Fibroblast of lung (primary cell): ENCODE data around the gene RUSC2. TPM values are rescaled to one million over a fixed set of nuclear protein-coding genes. Genes with fewer than 3 reads are reported as not detected.

Source experiments
- DNase-seq, 2 donors: peaks; one replicate each; pipeline versions ENCODE4 v3.0.0 to v3.0.0-alpha.2; 2010; ENCODE audit warnings: low read depth in 2 of 2
- H2AFZ ChIP-seq: 2 replicates; pipeline ENCODE4 v1.5.1; 2012; ENCODE audit warnings: low read length, control low read depth, inconsistent platforms
- H3K27ac ChIP-seq: 2 replicates; pipeline ENCODE4 v1.5.1; 2011; ENCODE audit warnings: low read length, control low read depth; ENCODE audit not compliant: insufficient read depth
- H3K27me3 ChIP-seq: 2 replicates; pipeline ENCODE4 v1.5.1; 2011; ENCODE audit warnings: mild to moderate bottlenecking, low read length; ENCODE audit not compliant: control insufficient read depth, insufficient read depth
- H3K36me3 ChIP-seq: 2 replicates; pipeline ENCODE4 v1.5.1; 2011; ENCODE audit warnings: low read length; ENCODE audit not compliant: control insufficient read depth, insufficient read depth
- H3K4me1 ChIP-seq: 2 replicates; pipeline ENCODE4 v1.5.1; 2011; ENCODE audit warnings: low read length; ENCODE audit not compliant: control insufficient read depth, insufficient read depth; ENCODE audit errors: extremely low read depth
- H3K4me2 ChIP-seq: 2 replicates; pipeline ENCODE4 v1.5.1; 2011; ENCODE audit warnings: low read length, control low read depth; ENCODE audit not compliant: insufficient read depth; ENCODE audit errors: extremely low read depth
- H3K4me3 ChIP-seq, 4 experiments: fragments of 200-600 bp in 1 of 4; sonication (generic) in 1 of 4; replicated peaks in 1 of 4; 2 replicates each; pipeline ENCODE4 v1.5.1; 2011 to 2016; ENCODE audit warnings: low read length in 4 of 4, low read depth in 3 of 4, mild to moderate bottlenecking in 3 of 4, control low read depth in 2 of 4, inconsistent platforms in 1 of 4, mixed read lengths in 1 of 4; ENCODE audit not compliant: insufficient read depth in 1 of 4; ENCODE audit errors: control extremely low read depth in 1 of 4
- H3K79me2 ChIP-seq: 2 replicates; pipeline ENCODE4 v1.5.1; 2012; ENCODE audit warnings: mild to moderate bottlenecking, low read length, inconsistent platforms; ENCODE audit not compliant: control insufficient read depth, insufficient read depth
- H3K9ac ChIP-seq: 2 replicates; pipeline ENCODE4 v1.5.1; 2011; ENCODE audit warnings: mild to moderate bottlenecking, low read length, control low read depth; ENCODE audit not compliant: insufficient read depth
- H3K9me3 ChIP-seq: 2 replicates; pipeline ENCODE4 v1.5.1; 2012; ENCODE audit warnings: low read depth, low read length; ENCODE audit not compliant: control insufficient read depth, insufficient read depth
- H4K20me1 ChIP-seq: 2 replicates; pipeline ENCODE4 v1.5.1; 2011; ENCODE audit warnings: low read length; ENCODE audit not compliant: control insufficient read depth, insufficient read depth; ENCODE audit errors: extremely low read depth
- CTCF ChIP-seq, 2 donors: IDR thresholded peaks in 1 of 2; conservative IDR thresholded peaks in 1 of 2; 1 replicate in 1 of 2; 2 replicates in 1 of 2; pipeline ENCODE4 v1.5.1; 2011 to 2012; ENCODE audit warnings: low read length in 2 of 2, control low read depth in 1 of 2, inconsistent platforms in 1 of 2, low read depth in 1 of 2, mild to moderate bottlenecking in 1 of 2
- EZH2 ChIP-seq: IDR thresholded peaks from 2 replicates; pipeline ENCODE4 v1.5.1; 2012; ENCODE audit warnings: low read length, control low read depth, mild to moderate bottlenecking; ENCODE audit errors: missing control alignments
- polyA plus RNA-seq, 2 donors: library from polyadenylated mRNA; depleted of rRNA in 1 of 2; stranded (reverse) in 1 of 2; unstranded in 1 of 2; fragments of >200 nt; gene quantifications; 2 replicates each; pipeline ENCODE4 v1.2.1, GENCODE V29; 2011 to 2012; ENCODE audit warnings: missing spikeins in 1 of 2
- total RNA-seq: library from RNA; depleted of rRNA; stranded (reverse); fragments of >200 nt; gene quantifications from 2 replicates; pipeline ENCODE4 v1.2.1, GENCODE V29; 2014

RUSC2 gene
- total and polyA plus RNA-seq, 2 donors (not counting 1 experiment from before 2014, with no cell fraction given) = 14.8 to 15.5 TPM

DNA sequence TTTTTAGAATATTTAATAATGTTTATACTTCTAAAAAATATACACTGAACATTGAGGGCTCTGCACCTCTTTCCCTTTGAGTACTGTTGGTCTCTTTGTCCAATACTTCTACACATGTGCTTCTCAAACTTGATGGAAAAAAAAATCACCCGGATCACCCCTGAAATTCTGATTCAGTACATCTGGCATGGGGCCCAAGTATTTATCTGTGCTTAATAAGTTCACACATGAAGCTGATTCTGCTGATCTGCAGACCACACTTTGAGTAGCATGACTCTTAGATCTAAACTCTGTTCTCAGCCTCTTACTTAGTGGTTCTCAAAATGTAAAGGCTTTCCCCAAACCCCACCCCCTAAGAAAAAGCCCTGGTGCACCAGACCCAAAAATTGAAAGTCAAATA is 12.0 kb downstream of the RUSC2 start:
- Histone ChIP-seq H4K20me1 (no peaks in the 10 kb centered on the region), H3K9ac (no peak overlapping the region), H3K36me3 (no peaks in the 10 kb centered on the region), H3K9me3 (no peaks in the 10 kb centered on the region), H2AFZ (no peak overlapping the region), H3K79me2 (peaks cover 77% of the 10 kb centered on the region), H3K27ac (no peak overlapping the region), H3K27me3 (no peaks in the 10 kb centered on the region), H3K4me1 (no peaks in the 10 kb centered on the region), H3K4me2 (no peak overlapping the region), H3K4me3 (no peak overlapping the region)
- DNase-seq = peak in 1 of 2 donors; percentile 43
- TF ChIP-seq EZH2 = no peak
- TF ChIP-seq CTCF (conservative IDR thresholded peaks at IDR 0.05 in 1 of 2, IDR thresholded peaks at IDR 0.05 in 1 of 2; ENCODE audit: low read depth in 1 of 2, low read length in 2 of 2) = no peak

DNA sequence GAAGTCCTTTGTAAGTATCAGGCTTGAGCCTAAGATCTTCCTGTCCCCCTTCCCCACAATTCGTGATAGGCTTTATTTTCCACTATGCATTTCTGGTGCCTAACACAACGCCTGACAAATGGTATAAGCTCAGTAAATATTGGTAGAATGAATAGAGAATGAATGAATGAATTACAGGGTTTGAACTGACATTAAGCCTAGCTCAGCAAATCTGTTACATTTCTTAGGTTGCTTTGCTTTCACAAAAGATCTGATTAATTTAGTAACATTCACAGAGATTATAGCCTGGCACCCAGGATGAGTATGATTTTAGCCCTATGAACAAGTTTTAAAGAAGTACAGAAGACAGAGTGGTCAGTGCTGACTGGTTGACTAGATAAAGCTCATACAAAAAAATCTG is 16.4 kb downstream of the RUSC2 start:
- Histone ChIP-seq H3K9me3 (no peaks in the 10 kb centered on the region), H4K20me1 (no peaks in the 10 kb centered on the region), H3K9ac (no peak overlapping the region), H3K4me3 (no peak overlapping the region), H3K27me3 (no peaks in the 10 kb centered on the region), H2AFZ (no peak overlapping the region), H3K27ac (no peak overlapping the region), H3K79me2 (peaks cover 63% of the 10 kb centered on the region), H3K36me3 (no peaks in the 10 kb centered on the region), H3K4me1 (peaks cover 2% of the 10 kb centered on the region), H3K4me2 (no peak overlapping the region)
- no peak for TF ChIP-seq EZH2
- TF ChIP-seq CTCF (conservative IDR thresholded peaks at IDR 0.05 in 1 of 2, IDR thresholded peaks at IDR 0.05 in 1 of 2; ENCODE audit: low read depth in 1 of 2, low read length in 2 of 2) = no peak
- DNase-seq = no peak

GRCh38 chr9:35508069-35508468 is 18.2 kb downstream of the RUSC2 start:
- no peaks in the 10 kb centered on the region for H4K20me1 ChIP-seq
- peaks cover 62% of the 10 kb centered on the region for H3K79me2 ChIP-seq
- no peaks in the 10 kb centered on the region for H3K9me3 ChIP-seq
- peak in 1 of 2 donors; percentile 68 for DNase-seq
- no peak overlapping the region for H3K9ac ChIP-seq
- H3K4me3 ChIP-seq = no peak overlapping the region
- peaks cover 4% of the 10 kb centered on the region for H3K4me1 ChIP-seq
- H3K27me3 ChIP-seq = no peaks in the 10 kb centered on the region
- TF ChIP-seq EZH2 (no peak), CTCF (conservative IDR thresholded peaks at IDR 0.05 in 1 of 2, IDR thresholded peaks at IDR 0.05 in 1 of 2; ENCODE audit: low read depth in 1 of 2, low read length in 2 of 2) (no peak)
- H3K4me2 ChIP-seq = no peak overlapping the region
- H2AFZ ChIP-seq = no peak overlapping the region
- H3K27ac ChIP-seq = no peak overlapping the region
- no peaks in the 10 kb centered on the region for H3K36me3 ChIP-seq
